H1 (cell line): Measurements from ENCODE around the gene ADCY5. TPM values are rescaled to one million over a fixed set of nuclear protein-coding genes. Genes with fewer than 3 reads are reported as not detected.

Experiments
- HDAC6 ChIP-seq: IDR thresholded peaks from one replicate; pipeline ENCODE4 v1.7.1; 2012; ENCODE audit warnings: low read depth, mild to moderate bottlenecking, inconsistent platforms, low read length, moderate library complexity
- NANOG ChIP-seq: IDR thresholded peaks from 2 replicates; pipeline ENCODE4 v1.6.1; 2011; ENCODE audit warnings: low read length, low read depth, mild to moderate bottlenecking, inconsistent platforms; ENCODE audit not compliant: insufficient read depth, poor library complexity, severe bottlenecking
- RAD21 ChIP-seq, 2 experiments: IDR thresholded peaks in 1 of 2; conservative IDR thresholded peaks in 1 of 2; 2 replicates each; pipeline ENCODE4 v1.6.1; 2011; ENCODE audit warnings: low read depth in 2 of 2, low read length in 2 of 2, improper control_type of control experiment in 1 of 2, inconsistent platforms in 1 of 2, mild to moderate bottlenecking in 1 of 2, moderate library complexity in 1 of 2
- RNF2 ChIP-seq: fragments of 200-900, 300-1000 bp; sonication (generic); IDR thresholded peaks from 2 replicates; pipeline ENCODE4 v1.7.1; 2016; ENCODE audit warnings: borderline replicate concordance, low read depth, mild to moderate bottlenecking, antibody characterized with exemption, low read length; ENCODE audit not compliant: poor library complexity, severe bottlenecking; ENCODE audit errors: missing control alignments
- YY1 ChIP-seq: IDR thresholded peaks from 2 replicates; pipeline ENCODE4 v1.6.1; 2011; ENCODE audit warnings: low read depth, mild to moderate bottlenecking, low read length
- polyA plus RNA-seq, 7 experiments: library from polyadenylated mRNA; depleted of rRNA in 3 of 7; stranded (reverse) in 5 of 7; unstranded in 2 of 7; fragments of >200 nt in 5 of 7; fragments of 200-250 nt in 2 of 7; gene quantifications; 1 replicate in 5 of 7; 2 replicates in 1 of 7; 4 replicates in 1 of 7; pipeline versions ENCODE4 v1.2.1 to v1.2.3, GENCODE V29; 2011 to 2013; ENCODE audit warnings: missing spikeins in 2 of 7, mixed read lengths in 2 of 7
- total RNA-seq: library from RNA; stranded (reverse); fragmentation: NEBNext Ultra II Directional; extraction: Animal tissue kit (Norgen Biotek cat#: 25700); gene quantifications from 2 replicates; pipeline ENCODE4 v1.2.1, GENCODE V29; 2021

ADCY5 gene
- total and polyA plus RNA-seq, 2 of the 8 experiments (the other 6 are each of a cell fraction or from before 2014, with no cell fraction given) = 18.9 to 40.8 TPM

GRCh38 chr3:123295901-123296250, 153.0 kb downstream of the ADCY5 start (continued):
- TF ChIP-seq RNF2 (no peak), NANOG (no peak), YY1 (no peak), HDAC6 (no peak), RAD21 (IDR thresholded peaks at IDR 0.05 in 1 of 2, conservative IDR thresholded peaks at IDR 0.05 in 1 of 2; ENCODE audit: low read depth in 2 of 2, low read length in 2 of 2) (no peak)
